Bronchial epithelial cell (primary cell): ENCODE results near the gene PEX1. TPM values are rescaled to one million over a fixed set of nuclear protein-coding genes. Genes with fewer than 3 reads are reported as not detected.

Source experiments
- DNase-seq: peaks from one replicate; pipeline ENCODE4 v3.0.0-alpha.2; 2010; ENCODE audit warnings: low read depth
- FAIRE-seq: peaks from 2 replicates; lab custom pipeline; 2011; peaks lifted over from hg19 to GRCh38; lab: Jason Lieb, UNC
- H3K27me3 ChIP-seq: 2 replicates; pipeline ENCODE4 v1.5.1; 2011; ENCODE audit warnings: low read length; ENCODE audit not compliant: control insufficient read depth, insufficient read depth
- H3K36me3 ChIP-seq: 2 replicates; pipeline ENCODE4 v1.5.1; 2011; ENCODE audit warnings: low read length; ENCODE audit not compliant: control insufficient read depth, insufficient read depth
- H3K4me3 ChIP-seq: 2 replicates; pipeline ENCODE4 v1.5.1; 2011; ENCODE audit warnings: mild to moderate bottlenecking, low read depth, low read length, control low read depth
- total RNA-seq: library from RNA; depleted of rRNA; stranded (reverse); fragments of >200 nt; gene quantifications from 2 replicates; pipeline ENCODE4 v1.2.1, GENCODE V29; 2014
- TF ChIP-seq, protein P1 (sequence below): IDR thresholded peaks from 2 replicates; pipeline ENCODE4 v1.5.1; 2011; ENCODE audit warnings: mild to moderate bottlenecking, moderate library complexity, low read length, control low read depth, inconsistent platforms; ENCODE audit not compliant: insufficient read depth, severe bottlenecking

The PEX1 gene
- total RNA-seq, 1 donor from 2014 or later = 11.6 TPM

DNA sequence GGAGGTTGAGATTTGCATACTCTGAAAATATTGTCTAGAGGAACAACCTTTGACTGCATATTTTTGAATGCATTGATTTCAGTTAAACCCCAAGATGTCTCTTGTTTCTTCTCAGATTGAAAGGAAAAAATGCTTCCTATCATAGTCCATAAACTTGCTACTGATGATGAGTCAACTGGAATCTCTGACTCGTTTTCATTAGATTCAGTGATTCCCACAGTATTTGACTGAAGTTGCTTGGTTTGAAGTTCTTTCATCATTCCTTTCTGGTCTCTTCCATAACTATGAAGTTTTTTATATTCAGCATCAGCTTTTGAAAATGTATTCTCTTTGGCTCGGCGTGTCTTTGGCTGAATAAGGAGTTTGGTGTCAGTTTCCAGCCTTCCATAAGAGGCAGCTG lies 10.7 kb downstream of the PEX1 start:
- FAIRE-seq = no peak
- TF ChIP-seq, protein P1, sequence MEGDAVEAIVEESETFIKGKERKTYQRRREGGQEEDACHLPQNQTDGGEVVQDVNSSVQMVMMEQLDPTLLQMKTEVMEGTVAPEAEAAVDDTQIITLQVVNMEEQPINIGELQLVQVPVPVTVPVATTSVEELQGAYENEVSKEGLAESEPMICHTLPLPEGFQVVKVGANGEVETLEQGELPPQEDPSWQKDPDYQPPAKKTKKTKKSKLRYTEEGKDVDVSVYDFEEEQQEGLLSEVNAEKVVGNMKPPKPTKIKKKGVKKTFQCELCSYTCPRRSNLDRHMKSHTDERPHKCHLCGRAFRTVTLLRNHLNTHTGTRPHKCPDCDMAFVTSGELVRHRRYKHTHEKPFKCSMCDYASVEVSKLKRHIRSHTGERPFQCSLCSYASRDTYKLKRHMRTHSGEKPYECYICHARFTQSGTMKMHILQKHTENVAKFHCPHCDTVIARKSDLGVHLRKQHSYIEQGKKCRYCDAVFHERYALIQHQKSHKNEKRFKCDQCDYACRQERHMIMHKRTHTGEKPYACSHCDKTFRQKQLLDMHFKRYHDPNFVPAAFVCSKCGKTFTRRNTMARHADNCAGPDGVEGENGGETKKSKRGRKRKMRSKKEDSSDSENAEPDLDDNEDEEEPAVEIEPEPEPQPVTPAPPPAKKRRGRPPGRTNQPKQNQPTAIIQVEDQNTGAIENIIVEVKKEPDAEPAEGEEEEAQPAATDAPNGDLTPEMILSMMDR = no peak

DNA sequence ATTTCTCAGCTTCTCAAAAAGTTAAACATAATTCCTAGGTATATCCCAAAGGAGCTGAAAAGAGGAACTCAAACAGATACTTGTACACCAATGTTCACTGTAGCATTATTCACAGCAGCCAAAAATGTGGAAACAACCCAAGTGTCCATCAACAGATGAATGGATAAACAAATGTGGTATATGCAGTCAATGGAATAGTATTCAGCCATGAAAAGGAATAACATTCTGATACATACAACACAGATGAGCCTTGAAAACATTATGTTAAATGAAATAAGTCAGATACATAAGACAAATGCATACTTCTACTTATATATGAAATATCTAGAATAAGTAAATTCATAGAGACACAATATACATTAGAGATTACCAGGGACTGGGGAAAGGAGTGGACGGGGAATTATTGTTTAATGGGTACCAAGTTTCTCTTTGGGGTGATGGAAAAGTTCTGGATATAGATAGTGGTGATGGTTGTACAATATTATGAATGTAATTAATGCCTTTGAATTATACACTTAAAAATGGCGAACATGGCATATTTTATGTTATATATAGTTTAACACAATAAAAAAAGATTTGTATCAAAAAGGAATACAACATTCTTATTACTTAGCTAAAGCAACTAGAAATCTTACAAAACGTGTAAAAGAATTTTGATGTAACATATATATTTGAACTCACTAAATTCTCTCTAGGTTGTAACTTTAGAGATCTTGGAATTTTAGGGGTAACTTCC lies 15.0 kb downstream of the PEX1 start:
- DNase-seq (no peak), FAIRE-seq (no peak)
- no peaks in the 10 kb centered on the region for H3K36me3 ChIP-seq
- no peaks in the 10 kb centered on the region for H3K27me3 ChIP-seq
- no peak overlapping the region for H3K4me3 ChIP-seq
- TF ChIP-seq, protein P1 = no peak

More for the DNA sequence above, 10.7 kb downstream of the PEX1 start:
- Histone ChIP-seq H3K4me3 (no peak overlapping the region), H3K27me3 (no peaks in the 10 kb centered on the region), H3K36me3 (peaks cover 1% of the 10 kb centered on the region)
- peak; percentile 33 for DNase-seq

DNA sequence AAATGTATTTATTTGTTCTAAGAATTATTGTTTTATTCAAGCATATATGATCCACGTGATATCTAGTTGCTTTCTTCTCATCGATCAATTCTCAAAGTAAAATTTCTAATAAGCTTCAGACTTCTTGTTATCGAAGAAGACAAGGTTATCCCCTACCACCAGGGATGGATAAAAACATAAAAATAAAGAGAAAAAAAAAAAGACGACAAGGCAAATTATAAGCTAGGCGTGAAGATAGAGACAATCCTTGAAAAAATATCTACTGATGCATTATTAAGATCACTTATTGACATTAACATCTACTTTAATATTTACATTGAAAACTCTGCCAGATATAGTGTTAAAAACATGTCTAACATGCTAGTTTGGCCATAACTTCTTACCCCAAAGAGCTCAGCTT lies 19.4 kb downstream of the PEX1 start:
- TF ChIP-seq, protein P1 = no peak
- no peak for FAIRE-seq
- no peaks in the 10 kb centered on the region for H3K36me3 ChIP-seq
- H3K27me3 ChIP-seq = no peaks in the 10 kb centered on the region
- DNase-seq = no peak
- no peak overlapping the region for H3K4me3 ChIP-seq

DNA sequence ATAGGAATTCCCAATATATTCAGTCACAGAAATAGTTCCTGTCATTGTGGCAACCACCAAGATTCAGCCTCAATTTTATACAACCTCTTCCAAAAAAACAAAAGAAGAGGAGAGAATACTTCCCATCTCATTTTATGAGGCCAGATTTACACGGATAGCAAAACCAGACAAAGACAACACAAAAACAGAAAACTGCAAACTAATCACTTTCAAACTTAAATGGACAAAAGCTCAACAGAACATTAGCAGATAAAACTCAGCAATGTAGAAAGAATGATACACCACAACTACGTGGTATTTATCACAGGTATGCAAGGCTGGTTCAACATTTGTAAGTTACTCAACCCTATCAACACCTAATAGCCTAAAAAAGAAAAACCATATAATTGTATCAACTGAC lies 22.0 kb downstream of the PEX1 start:
- FAIRE-seq (no peak), DNase-seq (no peak)
- TF ChIP-seq, protein P1 = no peak
- no peaks in the 10 kb centered on the region for H3K27me3 ChIP-seq
- no peak overlapping the region for H3K4me3 ChIP-seq
- H3K36me3 ChIP-seq = no peaks in the 10 kb centered on the region

DNA sequence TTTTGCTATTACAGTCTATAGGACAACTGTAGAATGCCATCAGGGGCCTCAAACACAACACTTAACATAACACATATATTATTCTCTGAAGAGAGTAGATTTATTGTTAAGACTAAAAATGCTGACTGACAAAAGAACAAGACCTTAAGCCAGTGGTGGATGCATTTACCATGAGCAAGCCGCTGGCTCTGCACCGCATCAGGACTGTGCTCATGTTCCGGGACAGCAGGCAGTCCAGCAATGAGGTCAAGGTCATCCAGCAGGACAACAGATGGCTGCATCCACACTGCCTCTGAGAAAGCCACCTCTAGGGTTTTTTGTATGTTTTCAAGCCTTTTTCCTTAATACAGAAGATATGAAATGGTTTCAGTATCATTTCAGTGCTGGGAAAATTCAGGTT lies 23.8 kb downstream of the PEX1 start:
- TF ChIP-seq, protein P1 = no peak
- Histone ChIP-seq H3K27me3 (no peaks in the 10 kb centered on the region), H3K36me3 (no peaks in the 10 kb centered on the region), H3K4me3 (no peak overlapping the region)
- no peak for DNase-seq
- no peak for FAIRE-seq

DNA sequence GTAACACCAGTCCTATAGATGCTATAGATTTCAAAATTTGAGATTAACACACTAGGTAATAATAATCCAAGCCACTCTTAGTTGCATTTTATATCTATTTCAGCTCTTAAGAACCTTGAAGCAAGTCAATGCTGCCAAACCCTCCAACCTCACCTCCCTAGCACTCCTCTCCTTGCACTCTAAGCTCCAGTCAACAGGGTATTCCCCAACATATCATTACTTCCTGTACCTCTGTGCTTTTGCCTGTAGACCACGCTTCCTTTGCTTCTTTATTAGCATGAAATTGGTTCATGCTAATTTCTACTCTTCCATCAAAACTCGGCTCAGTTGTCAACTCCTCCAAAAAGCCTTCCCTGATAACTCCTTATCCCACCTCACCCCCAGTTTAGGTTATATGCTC lies 24.6 kb downstream of the PEX1 start:
- no peak for FAIRE-seq
- TF ChIP-seq, protein P1 = no peak

More for the DNA sequence above, 24.6 kb downstream of the PEX1 start:
- DNase-seq = no peak
- Histone ChIP-seq H3K27me3 (no peaks in the 10 kb centered on the region), H3K36me3 (no peaks in the 10 kb centered on the region), H3K4me3 (no peak overlapping the region)
